Stimulated activated CD4-positive, alpha-beta T cell treated with anti-CD3 and anti-CD28 coated beads, Interleukin-1b, Interleukin-23, amount 100 ng/mL, for 48 hours (primary cell): ENCODE measurements around the gene GNAQ.
"Not testable (repeated sequence)": the region's sequence is repeated elsewhere in the genome, so short reads cannot be mapped to it uniquely, and the experiment has no call there.

Experiments
- DNase-seq: peaks from one replicate; pipeline ENCODE4 v3.0.0-alpha.2; 2020

Gene GNAQ

DNA sequence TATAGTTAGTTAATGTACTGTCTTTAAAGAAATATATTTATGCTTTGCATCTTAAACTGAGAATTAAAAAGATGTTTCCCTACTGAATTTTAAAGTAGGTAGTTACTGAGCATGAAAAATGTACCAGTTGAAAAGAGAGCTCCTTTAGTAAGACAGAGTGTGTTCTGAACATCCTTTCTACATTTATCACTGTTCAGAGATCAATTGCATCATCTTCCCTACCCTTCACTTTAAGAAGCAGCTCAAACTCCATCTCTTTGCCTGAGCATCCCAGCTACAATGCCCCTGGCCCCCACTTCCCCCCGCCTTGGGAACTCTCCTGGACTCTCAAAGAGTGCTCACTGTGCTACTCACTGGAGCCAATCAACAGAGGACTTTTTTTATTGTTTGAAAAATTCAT is 164.7 kb downstream of the GNAQ start:
- DNase-seq, result no peak

- DNase-seq, result no peak
Observed at GRCh38 chr9:77865385-77866047, 166.1 kb downstream of the GNAQ start.

DNA sequence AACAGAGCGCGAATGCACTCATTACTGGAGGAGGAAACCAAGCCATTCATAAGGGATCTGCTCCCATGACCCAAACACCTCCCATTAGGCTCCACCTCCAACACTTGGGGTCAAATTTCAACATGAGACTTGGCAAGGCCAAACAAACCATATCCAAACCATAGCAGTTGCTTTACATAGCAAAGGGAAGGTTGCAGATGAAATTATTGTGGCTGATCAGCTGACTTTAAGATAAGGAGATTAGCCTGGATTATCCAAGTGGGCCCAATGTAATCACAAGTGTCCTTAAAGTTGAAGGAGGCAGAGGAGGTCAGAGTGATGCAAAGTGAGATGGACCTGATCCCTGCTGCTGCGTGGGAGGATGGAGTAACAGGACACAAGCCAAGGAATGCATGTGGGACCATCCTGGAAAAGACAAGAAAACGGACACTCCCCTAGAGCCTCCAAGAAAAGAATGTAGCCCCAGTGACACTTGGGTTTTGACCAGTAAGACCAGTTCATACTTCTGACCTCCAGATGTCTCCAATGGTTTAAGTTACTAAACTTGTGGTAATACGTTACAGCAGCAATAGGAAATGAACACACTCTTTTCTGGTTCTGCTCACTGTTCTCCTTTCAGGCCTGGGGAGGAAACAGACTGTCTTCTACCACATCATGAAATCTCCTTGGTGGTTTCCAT is 167.3 kb downstream of the GNAQ start:
- no peak for DNase-seq

- not testable (repeated sequence) for DNase-seq
Observed at GRCh38 chr9:77863638-77864037, 168.0 kb downstream of the GNAQ start.

DNA sequence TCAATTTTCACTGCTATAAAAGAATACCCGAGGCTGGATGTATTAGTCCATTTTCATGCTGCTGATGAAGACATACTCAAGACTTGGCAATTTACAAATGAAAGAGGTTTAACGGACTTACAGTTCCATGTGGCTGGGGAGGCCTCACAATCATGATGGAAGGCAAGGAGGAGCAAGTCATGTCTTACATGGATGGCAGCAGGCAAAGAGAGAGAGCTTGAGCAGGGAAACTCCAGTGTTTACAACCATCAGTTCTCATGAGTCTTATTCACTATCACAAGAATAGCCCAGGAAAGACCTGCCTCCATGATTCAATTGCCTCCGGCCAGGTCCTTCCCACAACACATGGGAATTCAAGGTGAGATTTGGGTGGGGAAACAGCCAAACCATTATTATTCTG is 170.7 kb downstream of the GNAQ start:
- DNase-seq, result not testable (repeated sequence)

- no peak for DNase-seq
Observed at GRCh38 chr9:77857513-77858259, 173.9 kb downstream of the GNAQ start.

- no peak for DNase-seq
Observed at GRCh38 chr9:77856615-77857014, 175.0 kb downstream of the GNAQ start.

GRCh38 chr9:77854916-77855311 is 176.7 kb downstream of the GNAQ start:
- DNase-seq, result no peak

GRCh38 chr9:77854258-77854915 is 177.2 kb downstream of the GNAQ start:
- DNase-seq, result no peak

GRCh38 chr9:77853716-77854115 is 177.9 kb downstream of the GNAQ start:
- no peak for DNase-seq

DNA sequence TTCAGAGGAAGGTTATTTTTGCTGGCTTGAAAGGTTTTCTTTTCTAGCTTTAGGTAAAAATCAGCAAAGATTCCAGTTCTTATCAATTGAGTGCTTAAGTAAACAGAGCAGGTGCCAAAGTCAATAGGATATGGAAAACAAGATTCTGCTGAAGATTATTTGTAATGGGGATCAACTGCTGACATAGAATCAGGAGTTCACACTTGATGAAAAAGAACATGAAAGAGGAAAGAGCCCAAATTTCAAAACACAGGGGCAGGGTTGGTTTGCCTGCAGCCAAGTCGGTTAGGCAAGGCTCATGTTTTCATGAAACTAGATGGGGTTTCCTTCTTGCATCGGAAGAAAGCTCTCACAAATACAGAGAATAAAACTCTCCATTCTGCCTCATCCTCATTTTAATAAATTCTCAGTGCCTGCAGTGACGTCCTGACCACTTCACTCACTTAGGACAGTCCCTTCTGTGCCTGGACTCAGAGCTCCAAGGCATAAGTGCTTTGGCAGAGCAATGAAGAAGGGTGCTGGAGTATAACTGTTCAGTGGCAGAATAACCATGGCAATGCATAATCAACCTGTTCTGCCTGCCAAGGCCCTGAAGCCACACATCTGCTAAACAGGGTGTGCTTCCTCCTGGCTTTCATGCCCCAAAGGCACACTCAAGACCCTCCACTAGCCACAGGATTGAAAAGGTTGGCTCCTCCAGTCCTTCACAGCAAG is 179.6 kb downstream of the GNAQ start:
- no peak for DNase-seq

GRCh38 chr9:77848897-77849296 is 182.7 kb downstream of the GNAQ start:
- DNase-seq, result no peak

GRCh38 chr9:77848404-77848803 is 183.2 kb downstream of the GNAQ start:
- no peak for DNase-seq

DNA sequence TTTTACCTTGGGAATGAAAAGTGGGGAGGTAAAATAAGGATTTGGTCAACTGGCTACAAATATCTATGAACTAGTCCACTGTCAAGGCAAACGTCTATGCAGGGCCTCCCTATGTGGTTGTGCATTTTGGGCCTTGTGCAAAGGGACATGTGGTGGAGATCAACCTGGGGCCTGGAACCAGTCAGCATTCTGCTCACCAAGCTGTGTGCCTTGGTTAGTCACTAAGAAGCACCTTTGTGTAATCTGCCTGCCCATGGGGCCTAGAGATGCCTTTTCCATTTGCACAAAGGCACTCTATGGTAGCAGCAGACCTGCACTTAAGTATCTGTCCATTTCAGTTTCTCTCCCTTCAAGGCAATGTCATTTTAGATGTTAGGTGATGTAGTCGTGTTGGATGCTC is 184.0 kb downstream of the GNAQ start:
- no peak for DNase-seq

DNA sequence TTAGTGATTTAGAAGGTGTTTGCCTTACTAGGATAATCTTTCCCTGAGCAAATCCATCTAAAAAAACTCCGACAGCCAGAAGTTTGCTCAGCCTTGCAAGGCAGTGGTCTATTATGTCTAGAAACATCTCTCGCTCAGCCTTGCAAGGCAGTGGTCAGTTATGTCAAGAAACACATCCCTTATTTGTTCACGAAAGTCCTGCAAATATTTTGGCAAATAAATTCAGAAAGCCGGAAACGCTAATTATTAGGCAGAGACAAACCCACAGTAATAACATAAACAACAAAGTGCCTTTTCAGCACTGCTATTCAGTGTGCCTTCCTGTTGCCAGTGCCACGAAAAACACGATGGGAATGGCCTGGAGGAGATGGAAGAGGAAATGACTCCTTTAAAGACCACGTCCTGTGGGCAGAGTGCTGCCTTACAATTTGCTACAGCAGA is 184.5 kb downstream of the GNAQ start:
- DNase-seq, result no peak

DNA sequence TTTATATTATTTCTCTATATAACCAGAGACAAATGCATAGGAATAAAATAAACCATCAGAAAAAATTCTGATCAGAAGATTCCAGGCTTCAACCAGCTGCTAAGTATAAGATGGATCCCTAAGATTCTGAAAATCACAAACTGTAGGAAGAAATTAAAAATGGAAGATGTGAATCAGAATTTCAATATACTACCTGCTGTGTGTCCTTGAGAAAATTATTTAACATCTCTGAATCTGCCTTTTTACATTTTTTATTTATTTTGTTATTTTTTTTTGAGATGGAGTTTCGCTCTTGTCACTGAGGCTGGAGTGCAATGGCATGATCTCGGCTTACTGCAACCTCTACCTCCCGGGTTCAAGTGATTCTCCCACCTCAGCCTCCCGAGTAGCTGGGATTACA is 187.2 kb downstream of the GNAQ start:
- DNase-seq, result no peak

- no peak for DNase-seq
Observed at GRCh38 chr9:77843871-77844155, 187.8 kb downstream of the GNAQ start.

GRCh38 chr9:77843076-77843870 is 188.3 kb downstream of the GNAQ start:
- no peak for DNase-seq

GRCh38 chr9:77841739-77842386 is 189.7 kb downstream of the GNAQ start:
- DNase-seq, result no peak

GRCh38 chr9:77839459-77840140 is 192.0 kb downstream of the GNAQ start:
- no peak for DNase-seq

DNA sequence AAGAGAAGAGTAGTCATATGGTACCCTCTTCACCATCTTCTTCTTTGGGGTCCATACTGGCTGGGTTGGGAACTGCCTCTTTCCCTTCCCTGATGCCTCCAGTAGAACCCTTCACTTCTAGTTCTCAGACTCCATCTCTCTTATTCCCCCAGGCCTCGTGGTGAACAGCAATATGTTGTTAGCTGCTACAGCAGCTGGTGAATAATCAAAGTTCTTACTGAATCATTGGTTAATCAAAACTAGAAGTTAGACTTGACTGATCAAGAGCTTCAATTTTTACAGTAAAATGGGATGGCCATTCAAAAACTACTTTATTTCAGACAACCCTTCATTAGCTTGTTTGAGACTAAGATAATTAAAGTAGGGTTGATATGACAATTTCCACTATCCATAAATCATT is 192.6 kb downstream of the GNAQ start:
- DNase-seq, result no peak
